ENCODE data around the gene ABCC1. TPM values are rescaled to one million over a fixed set of nuclear protein-coding genes. Genes with fewer than 3 reads are reported as not detected.

ABCC1 gene
- total RNA-seq, 1 experiment from 2014 or later = 56.4 TPM

DNA sequence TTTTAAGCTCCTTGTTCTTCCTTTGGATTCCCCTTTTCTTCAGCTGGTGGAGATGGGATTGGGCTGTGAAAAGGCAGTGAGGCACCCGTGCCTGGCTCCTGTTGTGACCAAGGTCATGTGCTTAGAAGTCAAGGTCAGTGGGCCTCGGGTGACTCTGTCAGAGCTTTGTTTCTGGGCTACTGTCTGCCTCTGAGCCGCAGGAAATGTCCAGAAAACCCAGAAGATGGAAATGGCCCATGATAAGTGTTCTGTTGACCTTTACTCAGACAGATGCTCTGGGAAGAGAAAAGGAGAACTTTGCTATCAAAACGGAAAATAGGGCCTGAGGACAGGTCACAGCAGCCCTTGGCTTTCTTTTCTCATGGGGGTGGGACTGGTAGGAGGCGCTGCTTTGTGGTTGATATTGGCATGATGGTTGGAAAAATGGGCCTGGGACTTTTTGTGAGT is 2.9 kb downstream of the ABCC1 start:
- Histone ChIP-seq H3K79me1 (ENCODE audit: insufficient read depth, low read depth, low read length, poor library complexity, severe bottlenecking) (peaks cover 15% of the 10 kb centered on the region), H3T11ph (ENCODE audit: low read length) (no peak overlapping the region), H4K20me1 (ENCODE audit: control insufficient read depth, insufficient read depth, insufficient read length) (no peaks in the 10 kb centered on the region), H4K8ac (replicated peaks; ENCODE audit: insufficient read length, low read depth, low read length) (no peak overlapping the region), H3K27ac (ENCODE audit: insufficient read length, low read depth, low read length) (no peak overlapping the region), H3K14ac (ENCODE audit: insufficient read depth, low read length) (no peak overlapping the region), H3K4me2 (ENCODE audit: insufficient read depth, insufficient read length, low read length) (peak overlapping the region; percentile 28), H3K4ac (ENCODE audit: low read depth, low read length) (no peak overlapping the region), H2BK120ac (ENCODE audit: low read depth, low read length, poor library complexity, severe bottlenecking) (no peak overlapping the region), H3K9me3 (ENCODE audit: control insufficient read depth, low read depth, low read length) (no peaks in the 10 kb centered on the region), H3K79me2 (ENCODE audit: insufficient read depth, low read length) (peaks cover 46% of the 10 kb centered on the region; the same call in 1 of the 2 replicates), H2BK20ac (ENCODE audit: low read depth, low read length, poor library complexity, severe bottlenecking) (no peak overlapping the region), H3K23ac (ENCODE audit: insufficient read length, low read depth, low read length) (no peak overlapping the region), H2BK5ac (ENCODE audit: insufficient read length, low read length) (no peak overlapping the region), H3K56ac (ENCODE audit: insufficient read length, low read depth, low read length) (no peak overlapping the region), H3K9ac (ENCODE audit: extremely low read depth, insufficient read length, low read length) (no peak overlapping the region), H3K27me3 (ENCODE audit: insufficient read depth, low read length) (no peaks in the 10 kb centered on the region), H3K4me1 (ENCODE audit: insufficient read depth, low read length) (no peaks in the 10 kb centered on the region; the same call in 1 of the 2 replicates), H3K23me2 (ENCODE audit: insufficient read length, low read depth, low read length, poor library complexity, severe bottlenecking) (peaks cover 14% of the 10 kb centered on the region), H2BK12ac (ENCODE audit: insufficient read length, low read depth, low read length) (no peak overlapping the region), H2AFZ (ENCODE audit: low read length) (no peak overlapping the region), H2AK5ac (ENCODE audit: insufficient read length, low read length) (no peak overlapping the region), H2BK15ac (ENCODE audit: low read depth, low read length) (no peak overlapping the region), H4K91ac (ENCODE audit: insufficient read length, low read depth, low read length) (no peak overlapping the region), H3K18ac (ENCODE audit: insufficient read length, low read depth, low read length) (no peak overlapping the region), H4K5ac (ENCODE audit: insufficient read length, low read depth, low read length) (no peak overlapping the region)
- Mint-ChIP-seq H3K4me3 (peak overlapping the region in 1 of 2 experiments; percentile 12; a peak in 1 of 5 replicates), H3K4me1 (peaks cover 33 to 34% of the 10 kb centered on the region in 2 experiments), H3K36me3 (ENCODE audit: insufficient read depth in 1 of 3, low read depth in 3 of 3) (peaks cover 2 to 19% (median 6%) of the 10 kb centered on the region in 3 experiments; a peak in 6 of 7 replicates), H3K9me3 (no peaks in the 10 kb centered on the region), H3K27ac (peak overlapping the region in 2 of 3 experiments; percentile 68 to 84; a peak in 5 of 7 replicates), H3K27me3 (ENCODE audit: low read depth) (0 out of 2 replicates have a peak, but pooled peaks cover 2% of the 10 kb centered on the region)
- no peak for DNase-seq
- TF ChIP-seq, protein P1, sequence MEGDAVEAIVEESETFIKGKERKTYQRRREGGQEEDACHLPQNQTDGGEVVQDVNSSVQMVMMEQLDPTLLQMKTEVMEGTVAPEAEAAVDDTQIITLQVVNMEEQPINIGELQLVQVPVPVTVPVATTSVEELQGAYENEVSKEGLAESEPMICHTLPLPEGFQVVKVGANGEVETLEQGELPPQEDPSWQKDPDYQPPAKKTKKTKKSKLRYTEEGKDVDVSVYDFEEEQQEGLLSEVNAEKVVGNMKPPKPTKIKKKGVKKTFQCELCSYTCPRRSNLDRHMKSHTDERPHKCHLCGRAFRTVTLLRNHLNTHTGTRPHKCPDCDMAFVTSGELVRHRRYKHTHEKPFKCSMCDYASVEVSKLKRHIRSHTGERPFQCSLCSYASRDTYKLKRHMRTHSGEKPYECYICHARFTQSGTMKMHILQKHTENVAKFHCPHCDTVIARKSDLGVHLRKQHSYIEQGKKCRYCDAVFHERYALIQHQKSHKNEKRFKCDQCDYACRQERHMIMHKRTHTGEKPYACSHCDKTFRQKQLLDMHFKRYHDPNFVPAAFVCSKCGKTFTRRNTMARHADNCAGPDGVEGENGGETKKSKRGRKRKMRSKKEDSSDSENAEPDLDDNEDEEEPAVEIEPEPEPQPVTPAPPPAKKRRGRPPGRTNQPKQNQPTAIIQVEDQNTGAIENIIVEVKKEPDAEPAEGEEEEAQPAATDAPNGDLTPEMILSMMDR (conservative IDR thresholded peaks at IDR 0.05) = no peak
- WGBS (ENCODE audit: extremely low coverage, insufficient read length, low lambda C conversion rate) = no CpG with 5 or more reads among the region's 5 CpGs
